AG04449 (cell line): ENCODE results near the gene TAGLN.
"Not testable (repeated sequence)": the region's sequence is repeated elsewhere in the genome, so short reads cannot be mapped to it uniquely, and the experiment has no call there.

ENCODE experiments used
- CTCF ChIA-PET: fragments of 350-600 bp; formaldehyde crosslinking; extraction: SDS; loops from one replicate; lab custom pipeline; 2021; ENCODE audit warnings: antibody characterized with exemption; lab: Yijun Ruan, JAX
- POLR2A ChIA-PET: fragments of 400-600, 350-600 bp; formaldehyde crosslinking; extraction: SDS; loops from one replicate; lab custom pipeline; 2020; ENCODE audit warnings: antibody characterized with exemption, inconsistent platforms; lab: Yijun Ruan, JAX
- DNase-seq: peaks from one replicate; pipeline ENCODE4 v3.0.0-alpha.2; 2010; ENCODE audit warnings: low read depth, low spot score
- H3K4me3 ChIP-seq: 2 replicates; pipeline ENCODE4 v1.5.1; 2011; ENCODE audit warnings: low read depth, mild to moderate bottlenecking, control low read depth, low read length
- CTCF ChIP-seq: IDR thresholded peaks from one replicate; pipeline ENCODE4 v1.5.1; 2011; ENCODE audit warnings: mild to moderate bottlenecking, moderate library complexity, low read length, control low read depth, inconsistent platforms; ENCODE audit not compliant: insufficient read depth; ENCODE audit errors: missing control alignments

TAGLN gene

DNA sequence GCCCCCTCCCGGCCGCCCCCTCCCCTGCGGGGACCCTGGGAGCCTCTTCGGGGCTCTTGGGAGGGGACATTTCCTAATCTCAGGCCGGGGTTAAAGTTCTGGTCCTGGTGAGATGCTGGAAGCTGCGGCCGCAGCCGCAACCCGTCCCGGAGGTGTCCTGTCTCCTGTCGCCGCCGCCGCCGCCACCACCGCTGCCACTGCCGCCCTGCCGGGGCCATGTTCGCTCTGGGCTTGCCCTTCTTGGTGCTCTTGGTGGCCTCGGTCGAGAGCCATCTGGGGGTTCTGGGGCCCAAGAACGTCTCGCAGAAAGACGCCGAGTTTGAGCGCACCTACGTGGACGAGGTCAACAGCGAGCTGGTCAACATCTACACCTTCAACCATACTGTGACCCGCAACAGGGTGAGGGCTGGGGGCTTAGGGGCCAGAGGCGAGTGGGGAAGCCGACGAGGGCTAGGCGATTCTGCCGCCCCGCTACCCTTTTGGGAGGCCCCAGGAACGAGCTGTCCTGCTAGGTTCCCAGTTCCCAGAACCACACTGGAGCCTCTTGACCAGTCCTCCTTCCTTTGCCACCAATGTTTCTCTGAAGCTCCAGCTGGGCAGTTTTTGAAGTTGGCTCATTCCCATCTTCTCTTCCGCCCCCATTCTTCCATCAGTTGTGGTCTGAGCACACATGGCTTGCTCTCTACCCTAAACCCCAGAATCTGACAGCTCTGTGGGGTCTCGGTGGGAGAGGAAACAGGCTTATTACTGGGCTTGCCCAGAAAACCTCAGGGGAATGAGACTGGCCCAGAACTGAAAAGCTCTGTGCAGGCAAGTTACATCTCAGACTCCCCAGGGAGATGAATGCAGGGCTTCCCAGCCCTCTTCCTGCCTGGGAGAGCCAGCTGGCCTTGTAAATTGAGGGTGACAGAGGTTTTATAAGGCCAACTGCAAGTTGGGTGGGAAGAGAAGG lies 19.8 kb upstream of the TAGLN start:
- no peak for TF ChIP-seq CTCF
- ChIA-PET CTCF (interaction anchor here (0.6 to 7.9 kb wide), 13 partner anchors 8 to 447 kb away, joined by 3 to 133 read pairs (median 6); partner anchors contain the start of genes PAFAH1B2, PCSK7, RNF214 and TAGLN), POLR2A (interaction anchor here (0.6 to 6.0 kb wide), 8 partner anchors 9 to 437 kb away, joined by 3 to 76 read pairs (median 4); partner anchors contain the start of genes PAFAH1B2 and TAGLN)
- DNase-seq = no peak
- H3K4me3 ChIP-seq = peak overlapping the region; percentile 85

- POLR2A ChIA-PET = interaction anchor here (0.6 to 6.0 kb wide), 8 partner anchors 10 to 437 kb away, joined by 3 to 76 read pairs (median 4); partner anchors contain the start of genes PAFAH1B2 and TAGLN
- TF ChIP-seq CTCF = no peak
- no peak for DNase-seq
- peak overlapping the region; percentile 85 for H3K4me3 ChIP-seq
- CTCF ChIA-PET = interaction anchor here (0.6 to 7.9 kb wide), 19 partner anchors 9 to 448 kb away, joined by 3 to 133 read pairs (median 5); partner anchors contain the start of genes PCSK7, RNF214 and TAGLN
Measured at GRCh38 chr11:117180020-117180419, 19.1 kb upstream of the TAGLN start.

GRCh38 chr11:117180661-117181585 lies 18.2 kb upstream of the TAGLN start:
- ChIA-PET CTCF (interaction anchor here (0.7 to 7.9 kb wide), 21 partner anchors 8 to 448 kb away, joined by 3 to 133 read pairs (median 5); partner anchors contain the start of genes PCSK7, RNF214 and TAGLN), POLR2A (interaction anchor here (1.8 to 6.0 kb wide), 3 partner anchors 18 to 41 kb away, joined by 4 to 76 read pairs (median 19); partner anchors contain the start of genes PAFAH1B2 and TAGLN)
- no peak overlapping the region for H3K4me3 ChIP-seq
- peak; percentile 90 for TF ChIP-seq CTCF
- no peak for DNase-seq

DNA sequence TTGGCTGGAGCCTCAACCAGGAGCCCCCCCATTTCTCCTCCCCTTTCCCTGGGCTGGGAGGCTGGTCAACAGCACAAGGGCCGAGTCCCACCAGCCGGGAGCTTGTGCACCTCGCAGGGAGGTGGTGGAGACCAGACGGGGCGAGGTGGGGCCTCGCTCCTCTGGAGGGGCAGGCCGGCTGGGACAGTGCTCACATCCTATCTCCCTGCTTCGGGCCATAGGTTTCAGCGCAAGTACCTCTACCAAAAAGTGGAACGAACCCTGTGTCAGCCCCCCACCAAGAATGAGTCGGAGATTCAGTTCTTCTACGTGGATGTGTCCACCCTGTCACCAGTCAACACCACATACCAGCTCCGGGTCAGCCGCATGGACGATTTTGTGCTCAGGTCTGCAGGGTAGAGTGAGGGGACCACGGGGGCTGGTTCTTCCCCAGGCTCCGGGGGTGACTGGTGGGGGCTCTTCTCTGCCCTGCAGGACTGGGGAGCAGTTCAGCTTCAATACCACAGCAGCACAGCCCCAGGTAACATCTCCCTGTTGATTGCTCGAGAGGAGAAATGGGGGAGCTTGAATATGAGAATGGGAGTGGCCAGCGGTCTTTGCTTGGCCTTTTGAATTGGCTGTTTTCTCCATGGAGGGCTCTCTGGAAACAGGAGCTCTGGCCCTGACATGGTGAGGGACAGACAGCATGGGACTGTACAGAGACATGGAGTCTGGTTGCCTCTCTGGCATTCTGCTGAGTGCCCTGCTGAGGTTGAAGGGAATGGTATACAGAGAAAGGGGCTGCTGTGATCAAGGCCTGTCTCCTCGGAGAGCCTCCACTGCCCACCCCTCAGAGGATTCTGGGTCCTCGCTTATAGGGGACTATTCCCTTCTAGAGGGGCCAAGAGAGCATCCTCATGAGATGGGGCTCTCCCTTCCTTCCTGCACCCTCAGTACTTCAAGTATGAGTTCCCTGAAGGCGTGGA lies 17.3 kb upstream of the TAGLN start:
- CTCF ChIA-PET = interaction anchor here (0.8 to 7.9 kb wide), 11 partner anchors 7 to 50 kb away, joined by 3 to 133 read pairs (median 6); partner anchors contain the start of genes PCSK7 and TAGLN
- POLR2A ChIA-PET = interaction anchor here (1.5 to 6.0 kb wide), 2 partner anchors 17 kb away, joined by 5 to 76 read pairs; partner anchors contain the start of gene TAGLN
- TF ChIP-seq CTCF = no peak
- no peak overlapping the region for H3K4me3 ChIP-seq
- no peak for DNase-seq

- CTCF ChIA-PET = interaction anchor here (0.9 to 7.9 kb wide), 7 partner anchors 12 to 44 kb away, joined by 3 to 133 read pairs (median 11); partner anchors contain the start of gene TAGLN
- H3K4me3 ChIP-seq = no peak overlapping the region
- DNase-seq = no peak
- POLR2A ChIA-PET = interaction anchor here (1.5 kb wide), 1 partner anchor 17 kb away, joined by 5 read pairs; the partner anchor contains the start of gene TAGLN
- no peak for TF ChIP-seq CTCF
Measured at GRCh38 chr11:117182551-117182935, 16.6 kb upstream of the TAGLN start.

- not testable (repeated sequence) for DNase-seq, H3K4me3 ChIP-seq
- ChIA-PET CTCF (interaction anchor here (1.0 to 7.9 kb wide), 4 partner anchors 12 to 43 kb away, joined by 3 to 133 read pairs (median 50); partner anchors contain the start of gene TAGLN), POLR2A (interaction anchor here (0.8 to 1.5 kb wide), 2 partner anchors 14 to 16 kb away, joined by 3 to 5 read pairs; partner anchors contain the start of gene TAGLN)
Measured at GRCh38 chr11:117183178-117183577, 16.0 kb upstream of the TAGLN start.
